Rectal smooth muscle tissue (tissue), 1 donor: Measurements from ENCODE around the gene ELF5.

Experiments used
- H3K27ac ChIP-seq: one replicate; pipeline ENCODE4 v1.7.0; 2013; ENCODE audit warnings: low read depth, low read length, inconsistent platforms
- H3K27me3 ChIP-seq: one replicate; pipeline ENCODE4 v1.7.0; 2013; ENCODE audit warnings: low read length; ENCODE audit not compliant: control insufficient read depth, insufficient read depth
- H3K36me3 ChIP-seq: one replicate; pipeline ENCODE4 v1.7.0; 2013; ENCODE audit warnings: low read length; ENCODE audit not compliant: control insufficient read depth, insufficient read depth
- H3K4me1 ChIP-seq: one replicate; pipeline ENCODE4 v1.7.0; 2013; ENCODE audit warnings: low read length; ENCODE audit not compliant: control insufficient read depth, insufficient read depth
- H3K4me3 ChIP-seq: one replicate; pipeline ENCODE4 v1.7.0; 2013; ENCODE audit warnings: low read length
- H3K9ac ChIP-seq: one replicate; pipeline ENCODE4 v1.7.0; 2013; ENCODE audit warnings: low read length

ELF5 gene

GRCh38 chr11:34439610-34440198, 73.9 kb downstream of the ELF5 start:
- Histone ChIP-seq H3K27me3 (no peaks in the 10 kb centered on the region), H3K36me3 (no peaks in the 10 kb centered on the region), H3K9ac (no peak overlapping the region), H3K27ac (peak overlapping the region; percentile 88), H3K4me1 (peaks cover 10% of the 10 kb centered on the region), H3K4me3 (peak overlapping the region; percentile 85)

- no peaks in the 10 kb centered on the region for H3K27me3 ChIP-seq
- peak within 1 kb of the TSS; percentile 88 for H3K27ac ChIP-seq
- H3K4me3 ChIP-seq: peak within 1 kb of the TSS; percentile 85
- H3K36me3 ChIP-seq: no peaks in the 10 kb centered on the region
- H3K9ac ChIP-seq: peak within 1 kb of the TSS; percentile 59
- H3K4me1 ChIP-seq: peaks cover 10% of the 10 kb centered on the region
Observed at GRCh38 chr11:34438529-34439507, 74.8 kb downstream of the ELF5 start, which contains the start of gene CAT. TSS of gene CAT (plus strand) at chr11:34438934. CDS start at chr11:34439014, 80 bp downstream.

GRCh38 chr11:34437224-34438125, 76.1 kb downstream of the ELF5 start:
- Histone ChIP-seq H3K27ac (no peak overlapping the region), H3K9ac (no peak overlapping the region), H3K4me1 (peaks cover 10% of the 10 kb centered on the region), H3K4me3 (no peak overlapping the region), H3K36me3 (no peaks in the 10 kb centered on the region), H3K27me3 (no peaks in the 10 kb centered on the region)

- Histone ChIP-seq H3K27me3 (no peaks in the 10 kb centered on the region), H3K27ac (no peak overlapping the region), H3K36me3 (no peaks in the 10 kb centered on the region), H3K4me3 (no peak overlapping the region), H3K9ac (no peak overlapping the region), H3K4me1 (peaks cover 2% of the 10 kb centered on the region)
Observed at GRCh38 chr11:34433899-34434298, 79.7 kb downstream of the ELF5 start.

GRCh38 chr11:34432822-34433221, 80.8 kb downstream of the ELF5 start:
- H3K4me1 ChIP-seq: no peaks in the 10 kb centered on the region
- H3K27ac ChIP-seq: no peak overlapping the region
- H3K9ac ChIP-seq: no peak overlapping the region
- H3K27me3 ChIP-seq: no peaks in the 10 kb centered on the region
- no peak overlapping the region for H3K4me3 ChIP-seq
- no peaks in the 10 kb centered on the region for H3K36me3 ChIP-seq

- H3K36me3 ChIP-seq: no peaks in the 10 kb centered on the region
- no peak overlapping the region for H3K27ac ChIP-seq
- no peak overlapping the region for H3K9ac ChIP-seq
- no peaks in the 10 kb centered on the region for H3K4me1 ChIP-seq
- no peaks in the 10 kb centered on the region for H3K27me3 ChIP-seq
- no peak overlapping the region for H3K4me3 ChIP-seq
Observed at GRCh38 chr11:34431979-34432378, 81.6 kb downstream of the ELF5 start.
